ENCODE measurements around the gene SARDH. TPM values are rescaled to one million over a fixed set of nuclear protein-coding genes. Genes with fewer than 3 reads are reported as not detected.
A peak's percentile ranks its signal among the peaks of the same experiment; 100 is the strongest.

The SARDH gene
- total RNA-seq, 1 donor from 2014 or later, result 0.63 TPM

GRCh38 chr9:133740911-133741310 lies 2.8 kb upstream of the SARDH start:
- Histone ChIP-seq H3K4me3 (no peak overlapping the region), H3K27ac (replicated peaks) (no peak overlapping the region), H3K36me3 (no peaks in the 10 kb centered on the region), H3K4me1 (peaks cover 13% of the 10 kb centered on the region), H3K27me3 (ENCODE audit: low read depth) (peaks cover 59% of the 10 kb centered on the region), H3K9me3 (replicated peaks) (no peaks in the 10 kb centered on the region)
- DNase-seq, result no peak
- intact Hi-C loops (cut with micrococcal nuclease), result no loop called here
- no peak for TF ChIP-seq CTCF (IDR thresholded peaks at IDR 0.05; ENCODE audit: borderline replicate concordance)

GRCh38 chr9:133739408-133740280 lies 1.5 kb upstream of the SARDH start:
- no peak for DNase-seq
- Histone ChIP-seq H3K4me1 (peaks cover 13% of the 10 kb centered on the region), H3K4me3 (no peak overlapping the region), H3K27me3 (ENCODE audit: low read depth) (peaks cover 70% of the 10 kb centered on the region), H3K27ac (replicated peaks) (no peak overlapping the region), H3K36me3 (no peaks in the 10 kb centered on the region), H3K9me3 (replicated peaks) (no peaks in the 10 kb centered on the region)
- TF ChIP-seq CTCF (IDR thresholded peaks at IDR 0.05; ENCODE audit: borderline replicate concordance), result no peak
- intact Hi-C loops (cut with micrococcal nuclease), result no loop called here

- intact Hi-C loops (cut with micrococcal nuclease), result no loop called here
- no peaks in the 10 kb centered on the region for H3K36me3 ChIP-seq
- H3K9me3 ChIP-seq (replicated peaks), result no peaks in the 10 kb centered on the region
- peaks cover 13% of the 10 kb centered on the region for H3K4me1 ChIP-seq
- peaks cover 79% of the 10 kb centered on the region for H3K27me3 ChIP-seq (ENCODE audit: low read depth)
- TF ChIP-seq CTCF (IDR thresholded peaks at IDR 0.05; ENCODE audit: borderline replicate concordance), result no peak
- DNase-seq, result no peak
- H3K27ac ChIP-seq (replicated peaks), result no peak overlapping the region
- peak overlapping the region; percentile 60 for H3K4me3 ChIP-seq
Observed at GRCh38 chr9:133738640-133739225, 581 bp upstream of the SARDH start.

- H3K36me3 ChIP-seq, result no peaks in the 10 kb centered on the region
- H3K27ac ChIP-seq (replicated peaks), result no peak overlapping the region
- intact Hi-C loops (cut with micrococcal nuclease), result no loop called here
- peaks cover 13% of the 10 kb centered on the region for H3K4me1 ChIP-seq
- no peaks in the 10 kb centered on the region for H3K9me3 ChIP-seq (replicated peaks)
- DNase-seq, result no peak
- peaks cover 85% of the 10 kb centered on the region for H3K27me3 ChIP-seq (ENCODE audit: low read depth)
- peak overlapping the region; percentile 60 for H3K4me3 ChIP-seq
- TF ChIP-seq CTCF (IDR thresholded peaks at IDR 0.05; ENCODE audit: borderline replicate concordance), result no peak
Observed at GRCh38 chr9:133737071-133737773, 930 bp downstream of the SARDH start.

- Histone ChIP-seq H3K27ac (replicated peaks) (no peak overlapping the region), H3K4me3 (no peak overlapping the region), H3K36me3 (no peaks in the 10 kb centered on the region), H3K9me3 (replicated peaks) (no peaks in the 10 kb centered on the region), H3K4me1 (peaks cover 13% of the 10 kb centered on the region), H3K27me3 (ENCODE audit: low read depth) (peaks cover 83% of the 10 kb centered on the region)
- DNase-seq, result no peak
- intact Hi-C loops (cut with micrococcal nuclease), result no loop called here
- TF ChIP-seq CTCF (IDR thresholded peaks at IDR 0.05; ENCODE audit: borderline replicate concordance), result no peak
Observed at GRCh38 chr9:133735931-133736330, 2.2 kb downstream of the SARDH start.
